Astrocyte (in vitro differentiated cells and primary cell): ENCODE results near the gene TEN1. TPM values are rescaled to one million over a fixed set of nuclear protein-coding genes. Genes with fewer than 3 reads are reported as not detected.
A peak's percentile ranks its signal among the peaks of the same experiment; 100 is the strongest.

ENCODE experiments used
- DNase-seq: peaks from one replicate; pipeline ENCODE4 v3.0.0-alpha.2; 2010; ENCODE audit warnings: low read depth
- FAIRE-seq: peaks from 2 replicates; lab custom pipeline; 2011; peaks lifted over from hg19 to GRCh38; lab: Jason Lieb, UNC
- H2AFZ ChIP-seq: 2 replicates; pipeline ENCODE4 v1.6.0; 2012; ENCODE audit warnings: low read depth, low read length, inconsistent platforms
- H3K27ac ChIP-seq: 2 replicates; pipeline ENCODE4 v1.5.1; 2011; ENCODE audit warnings: low read depth, low read length, inconsistent platforms
- H3K27me3 ChIP-seq: 2 replicates; pipeline ENCODE4 v1.6.0; 2011; ENCODE audit warnings: low read length, inconsistent platforms; ENCODE audit not compliant: insufficient read depth
- H3K36me3 ChIP-seq: 2 replicates; pipeline ENCODE4 v1.5.1; 2011; ENCODE audit warnings: low read length, inconsistent platforms; ENCODE audit not compliant: insufficient read depth
- H3K4me1 ChIP-seq: 2 replicates; pipeline ENCODE4 v1.5.1; 2011; ENCODE audit warnings: low read length, inconsistent platforms; ENCODE audit not compliant: insufficient read depth
- H3K4me2 ChIP-seq: 2 replicates; pipeline ENCODE4 v1.6.0; 2012; ENCODE audit warnings: low read length, inconsistent platforms
- H3K4me3 ChIP-seq: 2 replicates; pipeline ENCODE4 v1.5.1; 2011; ENCODE audit warnings: low read depth, mild to moderate bottlenecking, low read length, inconsistent platforms; ENCODE audit not compliant: insufficient read depth
- H3K79me2 ChIP-seq: 2 replicates; pipeline ENCODE4 v1.6.0; 2012; ENCODE audit warnings: mild to moderate bottlenecking, low read length, inconsistent platforms; ENCODE audit not compliant: insufficient read depth
- H3K9ac ChIP-seq: 2 replicates; pipeline ENCODE4 v1.6.0; 2012; ENCODE audit warnings: mild to moderate bottlenecking, low read length, inconsistent platforms
- H3K9me3 ChIP-seq: 2 replicates; pipeline ENCODE4 v1.5.1; 2012; ENCODE audit warnings: low read depth, mild to moderate bottlenecking, low read length, inconsistent platforms; ENCODE audit not compliant: insufficient read depth
- H4K20me1 ChIP-seq: 2 replicates; pipeline ENCODE4 v1.6.0; 2012; ENCODE audit warnings: low read length, inconsistent platforms; ENCODE audit not compliant: insufficient read depth
- H3K27ac Mint-ChIP-seq: one replicate; pipeline ENCODE4 v1.8.0; 2021; ENCODE audit warnings: mild to moderate bottlenecking, mixed read lengths; ENCODE audit not compliant: unreplicated experiment
- H3K27me3 Mint-ChIP-seq: one replicate; pipeline ENCODE4 v1.8.0; 2021; ENCODE audit warnings: low read depth, mixed read lengths; ENCODE audit not compliant: unreplicated experiment
- H3K36me3 Mint-ChIP-seq: one replicate; pipeline ENCODE4 v1.8.0; 2021; ENCODE audit warnings: low read depth, mixed read lengths; ENCODE audit not compliant: unreplicated experiment
- H3K4me1 Mint-ChIP-seq: one replicate; pipeline ENCODE4 v1.8.0; 2021; ENCODE audit warnings: low read depth, mixed read lengths; ENCODE audit not compliant: unreplicated experiment
- H3K4me3 Mint-ChIP-seq: one replicate; pipeline ENCODE4 v1.8.0; 2021; ENCODE audit warnings: mild to moderate bottlenecking, moderate library complexity, mixed read lengths; ENCODE audit not compliant: unreplicated experiment
- H3K9me3 Mint-ChIP-seq: one replicate; pipeline ENCODE4 v1.8.0; 2021; ENCODE audit warnings: mild to moderate bottlenecking, mixed read lengths; ENCODE audit not compliant: unreplicated experiment
- EZH2 ChIP-seq: IDR thresholded peaks from 2 replicates; pipeline ENCODE4 v1.6.1; 2012; ENCODE audit warnings: mild to moderate bottlenecking, low read length, inconsistent platforms; ENCODE audit not compliant: insufficient read depth
- total RNA-seq: library from RNA; stranded (reverse); gene quantifications from 2 replicates; pipeline ENCODE4 v1.2.1, GENCODE V29; 2021
- TF ChIP-seq, protein P1 (sequence below): IDR thresholded peaks from 2 replicates; pipeline ENCODE4 v1.5.1; 2011; ENCODE audit warnings: low read depth, mild to moderate bottlenecking, inconsistent platforms, low read length, moderate library complexity; ENCODE audit not compliant: insufficient read depth

Gene TEN1
- total RNA-seq, 1 donor from 2014 or later: 17.7 TPM

DNA sequence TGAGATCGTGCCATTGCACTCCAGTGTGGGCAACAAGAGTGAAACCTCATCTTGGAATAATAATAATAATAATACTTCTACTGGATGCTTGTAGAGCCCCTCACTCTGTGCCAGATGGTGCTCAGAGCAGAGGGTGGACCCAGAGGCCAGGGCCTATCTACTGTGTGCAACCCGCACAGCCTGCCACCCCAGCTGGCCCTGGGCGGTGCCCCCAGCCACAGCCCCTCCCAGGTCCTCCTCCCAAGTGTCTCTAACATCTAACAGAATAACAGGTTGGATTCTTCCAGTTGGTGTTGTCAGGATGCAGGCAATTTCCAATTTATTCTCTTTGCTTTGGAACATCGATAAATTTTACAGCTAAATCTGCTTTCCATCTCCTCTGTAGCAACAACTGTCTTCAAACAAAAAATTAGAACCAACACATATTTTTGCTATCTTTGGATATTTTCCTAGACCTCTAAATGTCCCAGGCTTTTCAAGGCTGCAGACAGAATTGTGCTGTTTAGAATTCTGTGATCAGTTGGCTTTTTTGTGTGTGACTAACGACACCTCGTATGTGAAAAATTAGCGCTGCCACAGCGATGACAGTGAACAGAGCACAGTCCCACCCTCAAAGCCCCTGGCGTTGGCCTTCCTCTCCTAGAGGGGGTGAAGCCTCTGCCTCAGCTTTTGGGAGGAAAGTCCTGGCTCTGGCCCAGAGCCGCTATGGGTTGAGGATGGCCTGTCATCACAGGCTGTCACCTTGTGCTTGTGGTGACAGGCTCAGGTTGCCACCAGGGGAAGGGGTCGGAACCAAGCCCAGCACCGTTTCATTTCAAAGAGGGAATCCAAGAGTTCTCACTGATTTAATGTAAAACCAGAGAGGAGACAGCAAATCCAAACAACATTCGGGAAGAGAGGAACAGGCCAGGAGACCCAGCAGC is 55.6 kb downstream of the TEN1 start:
- Mint-ChIP-seq H3K27ac (peak overlapping the region; percentile 44), H3K27me3 (no peaks in the 10 kb centered on the region), H3K36me3 (peaks cover 19% of the 10 kb centered on the region), H3K4me3 (no peak overlapping the region), H3K9me3 (no peaks in the 10 kb centered on the region), H3K4me1 (no peaks in the 10 kb centered on the region)
- TF ChIP-seq, protein P1, sequence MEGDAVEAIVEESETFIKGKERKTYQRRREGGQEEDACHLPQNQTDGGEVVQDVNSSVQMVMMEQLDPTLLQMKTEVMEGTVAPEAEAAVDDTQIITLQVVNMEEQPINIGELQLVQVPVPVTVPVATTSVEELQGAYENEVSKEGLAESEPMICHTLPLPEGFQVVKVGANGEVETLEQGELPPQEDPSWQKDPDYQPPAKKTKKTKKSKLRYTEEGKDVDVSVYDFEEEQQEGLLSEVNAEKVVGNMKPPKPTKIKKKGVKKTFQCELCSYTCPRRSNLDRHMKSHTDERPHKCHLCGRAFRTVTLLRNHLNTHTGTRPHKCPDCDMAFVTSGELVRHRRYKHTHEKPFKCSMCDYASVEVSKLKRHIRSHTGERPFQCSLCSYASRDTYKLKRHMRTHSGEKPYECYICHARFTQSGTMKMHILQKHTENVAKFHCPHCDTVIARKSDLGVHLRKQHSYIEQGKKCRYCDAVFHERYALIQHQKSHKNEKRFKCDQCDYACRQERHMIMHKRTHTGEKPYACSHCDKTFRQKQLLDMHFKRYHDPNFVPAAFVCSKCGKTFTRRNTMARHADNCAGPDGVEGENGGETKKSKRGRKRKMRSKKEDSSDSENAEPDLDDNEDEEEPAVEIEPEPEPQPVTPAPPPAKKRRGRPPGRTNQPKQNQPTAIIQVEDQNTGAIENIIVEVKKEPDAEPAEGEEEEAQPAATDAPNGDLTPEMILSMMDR: no peak
- TF ChIP-seq EZH2: no peak
- Histone ChIP-seq H3K79me2 (no peaks in the 10 kb centered on the region), H3K27me3 (no peaks in the 10 kb centered on the region), H3K4me2 (no peak overlapping the region), H2AFZ (no peak overlapping the region), H3K4me1 (peaks cover 3% of the 10 kb centered on the region), H3K9ac (no peak overlapping the region), H4K20me1 (peaks cover 22% of the 10 kb centered on the region), H3K36me3 (peaks cover 21% of the 10 kb centered on the region), H3K9me3 (peaks cover 4% of the 10 kb centered on the region), H3K4me3 (no peak overlapping the region), H3K27ac (no peak overlapping the region)
- DNase-seq (no peak), FAIRE-seq (no peak)

DNA sequence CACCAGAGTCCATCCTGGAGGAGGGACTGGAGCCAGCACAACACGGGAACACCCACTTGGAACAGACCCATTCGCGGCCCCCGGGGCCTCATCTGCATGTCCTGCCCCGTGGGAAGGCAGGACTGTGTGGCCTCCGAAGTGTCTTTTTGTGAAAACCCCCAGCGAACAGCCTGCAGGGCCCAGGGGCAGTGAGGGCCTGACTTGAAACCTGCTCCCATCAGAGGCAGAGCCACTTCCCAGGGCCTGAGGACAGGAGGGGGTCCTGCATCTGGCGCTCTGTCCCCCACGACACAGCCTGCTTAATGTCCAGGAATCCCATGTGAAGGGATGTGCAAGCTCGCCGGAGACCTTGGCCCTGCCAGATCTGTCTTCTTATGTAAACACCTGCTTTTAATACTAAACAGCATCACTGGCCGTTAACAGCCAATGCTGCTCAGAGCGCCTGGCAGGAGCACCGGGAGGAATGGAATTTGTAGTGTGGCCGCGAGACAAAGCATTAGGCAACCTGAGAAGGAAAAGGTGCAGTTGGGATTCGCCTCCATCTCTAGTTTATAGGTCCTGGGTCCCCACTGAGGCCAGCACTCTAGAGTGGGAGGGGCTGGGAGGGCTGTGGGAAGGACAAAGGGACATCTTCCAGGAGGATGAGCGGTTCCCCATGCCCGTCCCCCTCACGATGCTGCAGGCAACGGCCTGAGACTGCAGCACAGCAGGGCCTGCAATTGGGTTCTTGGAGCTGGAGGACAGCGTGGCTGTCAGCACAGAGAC is 57.6 kb downstream of the TEN1 start:
- no peak overlapping the region for H3K27ac Mint-ChIP-seq
- no peak overlapping the region for H3K4me2 ChIP-seq
- H3K27me3 ChIP-seq: no peaks in the 10 kb centered on the region
- peaks cover 39% of the 10 kb centered on the region for H3K36me3 ChIP-seq
- peaks cover 39% of the 10 kb centered on the region for H4K20me1 ChIP-seq
- FAIRE-seq: no peak
- H3K79me2 ChIP-seq: no peaks in the 10 kb centered on the region
- no peak for TF ChIP-seq EZH2
- no peak for DNase-seq
- H3K27ac ChIP-seq: no peak overlapping the region
- H3K4me3 Mint-ChIP-seq: no peak overlapping the region
- H3K9ac ChIP-seq: no peak overlapping the region
- no peak overlapping the region for H3K4me3 ChIP-seq
- H3K9me3 Mint-ChIP-seq: no peaks in the 10 kb centered on the region
- H3K9me3 ChIP-seq: peaks cover 4% of the 10 kb centered on the region
- no peaks in the 10 kb centered on the region for H3K4me1 ChIP-seq
- peaks cover 32% of the 10 kb centered on the region for H3K36me3 Mint-ChIP-seq
- H3K27me3 Mint-ChIP-seq: no peaks in the 10 kb centered on the region
- no peak overlapping the region for H2AFZ ChIP-seq
- H3K4me1 Mint-ChIP-seq: no peaks in the 10 kb centered on the region

DNA sequence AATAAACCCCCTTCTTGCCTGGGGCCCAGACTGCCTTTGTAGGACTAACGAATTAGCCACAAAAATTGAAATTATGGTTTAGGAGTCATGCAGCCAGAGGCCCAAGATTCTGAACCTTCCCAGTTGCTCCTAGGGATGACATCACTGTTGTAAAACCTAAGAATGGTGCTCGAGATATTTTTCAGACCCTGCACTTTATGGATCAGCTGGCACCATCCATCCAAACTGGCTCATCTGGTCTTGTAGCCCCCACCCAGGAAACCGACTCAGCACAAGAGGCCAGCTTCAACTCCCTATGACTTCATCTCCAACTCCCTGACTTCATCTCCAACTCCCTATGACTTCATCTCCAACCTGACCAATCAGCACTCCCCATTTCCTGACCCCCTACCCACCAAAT is 59.0 kb downstream of the TEN1 start:
- Mint-ChIP-seq H3K36me3 (peaks cover 32% of the 10 kb centered on the region), H3K27me3 (no peaks in the 10 kb centered on the region), H3K4me1 (no peaks in the 10 kb centered on the region), H3K9me3 (no peaks in the 10 kb centered on the region), H3K4me3 (no peak overlapping the region), H3K27ac (peak overlapping the region; percentile 67)
- H2AFZ ChIP-seq: no peak overlapping the region
- FAIRE-seq (no peak), DNase-seq (no peak)
- H3K4me1 ChIP-seq: no peaks in the 10 kb centered on the region
- no peak overlapping the region for H3K4me2 ChIP-seq
- H3K9me3 ChIP-seq: no peaks in the 10 kb centered on the region
- H3K4me3 ChIP-seq: no peak overlapping the region
- TF ChIP-seq, protein P1: no peak
- TF ChIP-seq EZH2: no peak
- H3K27ac ChIP-seq: no peak overlapping the region
- no peaks in the 10 kb centered on the region for H3K27me3 ChIP-seq
- no peak overlapping the region for H3K9ac ChIP-seq
- H3K36me3 ChIP-seq: peaks cover 49% of the 10 kb centered on the region
- no peaks in the 10 kb centered on the region for H3K79me2 ChIP-seq
- H4K20me1 ChIP-seq: peaks cover 39% of the 10 kb centered on the region
